Liver (tissue), 3 donors: ENCODE measurements around the gene GALNT4.

Experiments
- CTCF ChIP-seq: fragments of 150-350 bp; IDR thresholded peaks from 2 replicates; pipeline ENCODE4 v1.5.1; 2017; ENCODE audit warnings: improper control_type of control experiment, low read depth, low read length; ENCODE audit not compliant: missing input control
- HNF4G ChIP-seq: IDR thresholded peaks from 2 replicates; pipeline ENCODE4 v1.6.1; 2016; ENCODE audit warnings: antibody characterized with exemption
- JUND ChIP-seq, 2 donors: IDR thresholded peaks; 2 replicates each; pipeline ENCODE4 v1.6.1; 2016; ENCODE audit warnings: antibody characterized with exemption in 2 of 2
- MAX ChIP-seq: IDR thresholded peaks from 2 replicates; pipeline ENCODE4 v1.6.1; 2016; ENCODE audit warnings: antibody characterized with exemption
- REST ChIP-seq: IDR thresholded peaks from 2 replicates; pipeline ENCODE4 v1.6.1; 2016; ENCODE audit warnings: antibody characterized with exemption, mild to moderate bottlenecking
- SP1 ChIP-seq: IDR thresholded peaks from 2 replicates; pipeline ENCODE4 v1.6.1; 2018; ENCODE audit warnings: antibody characterized with exemption, mild to moderate bottlenecking
- TAF1 ChIP-seq: conservative IDR thresholded peaks from 2 replicates; pipeline ENCODE4 v1.6.1; 2016; ENCODE audit warnings: antibody characterized with exemption, mild to moderate bottlenecking
- ZBTB33 ChIP-seq: IDR thresholded peaks from 2 replicates; pipeline ENCODE4 v1.6.1; 2016; ENCODE audit warnings: antibody characterized with exemption
- donor health status: healthy.
- donor health status: healthy.

GRCh38 chr12:89523843-89524540 lies 604 bp downstream of the GALNT4 start:
- no peak for TF ChIP-seq MAX
- TF ChIP-seq SP1, result no peak
- TF ChIP-seq CTCF, result no peak
- no peak for TF ChIP-seq JUND (IDR thresholded peaks at IDR 0.05)
- no peak for TF ChIP-seq TAF1
- no peak for TF ChIP-seq HNF4G
- no peak for TF ChIP-seq REST
- no peak for TF ChIP-seq ZBTB33
